Measurements from ENCODE around the gene FBXO34.

- no peak for TF ChIP-seq POLR2A (IDR thresholded peaks at IDR 0.05; ENCODE audit: low read length)
- TF ChIP-seq GATA1 (IDR thresholded peaks at IDR 0.05; ENCODE audit: low read depth, low read length), result no peak
Measured at GRCh38 chr14:55372423-55372822, 101.2 kb downstream of the FBXO34 start.

Measured in erythroblast (primary cell).